NCI-H748 treated with DMSO at 0.1 percent for 48 hours (cell line): ENCODE data around the gene SFMBT2.
"Not testable (repeated sequence)": the region's sequence is repeated elsewhere in the genome, so short reads cannot be mapped to it uniquely, and the experiment has no call there.

Source experiments
- DNase-seq: peaks from one replicate; lab custom pipeline; 2025; lab: John Stamatoyannopoulos, UW

Gene SFMBT2

DNA sequence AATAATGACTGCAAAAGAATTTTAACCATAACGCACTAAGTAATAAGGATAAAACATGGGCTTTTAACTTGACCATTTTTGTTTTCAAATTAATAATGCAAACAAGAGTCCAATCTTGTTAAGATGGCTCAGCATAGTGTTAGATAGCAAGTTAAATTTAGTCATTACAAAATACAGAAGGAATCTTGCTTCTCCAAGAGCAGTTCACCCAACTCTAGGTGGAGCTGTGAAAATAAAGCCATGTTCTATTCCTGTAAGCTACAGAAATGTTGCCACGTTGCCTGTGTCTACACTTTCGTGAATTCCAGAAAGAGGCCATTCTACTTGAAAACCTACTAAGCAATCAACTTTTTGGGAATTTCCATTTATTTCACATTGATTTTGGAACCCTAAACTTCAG is 191.9 kb downstream of the SFMBT2 start:
- DNase-seq = no peak

- not testable (repeated sequence) for DNase-seq
Observed at GRCh38 chr10:7212696-7213095, 198.1 kb downstream of the SFMBT2 start.

DNA sequence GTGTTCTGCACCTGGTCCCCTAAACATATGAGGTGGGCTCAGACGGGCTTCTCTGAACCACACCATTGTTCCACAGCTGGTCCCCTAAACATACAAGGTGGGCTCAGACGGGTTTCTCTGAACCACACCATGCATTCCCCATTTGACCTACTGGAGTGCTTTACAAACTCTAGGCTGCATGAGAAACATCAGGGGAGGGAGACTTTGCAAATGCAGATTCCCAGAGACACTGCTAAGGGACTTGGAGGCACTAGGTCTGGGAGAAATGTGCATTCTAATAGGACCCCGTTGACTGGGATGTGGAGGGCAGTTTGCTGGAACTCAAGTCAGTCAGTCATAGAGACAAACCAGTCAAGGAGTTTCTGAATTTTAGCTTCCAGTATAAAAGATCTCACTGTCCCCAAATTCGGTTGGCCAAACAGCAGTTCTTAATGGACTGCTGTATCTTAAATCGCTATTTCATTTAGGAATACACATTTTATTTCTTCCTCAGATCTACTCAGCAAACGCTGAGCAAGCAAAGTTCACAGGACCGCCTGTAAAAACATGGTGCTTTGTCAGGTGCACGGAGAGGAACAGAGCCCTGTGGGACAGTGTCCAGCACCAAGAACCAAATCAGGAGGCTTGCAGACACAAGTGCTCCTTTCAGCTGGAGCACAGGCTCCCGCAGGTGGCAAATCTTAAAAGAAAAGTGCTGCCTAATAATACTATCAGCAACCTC is 198.8 kb downstream of the SFMBT2 start:
- DNase-seq = no peak

GRCh38 chr10:7210516-7210915 is 200.3 kb downstream of the SFMBT2 start:
- DNase-seq = no peak

- DNase-seq = no peak
Observed at GRCh38 chr10:7209458-7209857, 201.4 kb downstream of the SFMBT2 start.

DNA sequence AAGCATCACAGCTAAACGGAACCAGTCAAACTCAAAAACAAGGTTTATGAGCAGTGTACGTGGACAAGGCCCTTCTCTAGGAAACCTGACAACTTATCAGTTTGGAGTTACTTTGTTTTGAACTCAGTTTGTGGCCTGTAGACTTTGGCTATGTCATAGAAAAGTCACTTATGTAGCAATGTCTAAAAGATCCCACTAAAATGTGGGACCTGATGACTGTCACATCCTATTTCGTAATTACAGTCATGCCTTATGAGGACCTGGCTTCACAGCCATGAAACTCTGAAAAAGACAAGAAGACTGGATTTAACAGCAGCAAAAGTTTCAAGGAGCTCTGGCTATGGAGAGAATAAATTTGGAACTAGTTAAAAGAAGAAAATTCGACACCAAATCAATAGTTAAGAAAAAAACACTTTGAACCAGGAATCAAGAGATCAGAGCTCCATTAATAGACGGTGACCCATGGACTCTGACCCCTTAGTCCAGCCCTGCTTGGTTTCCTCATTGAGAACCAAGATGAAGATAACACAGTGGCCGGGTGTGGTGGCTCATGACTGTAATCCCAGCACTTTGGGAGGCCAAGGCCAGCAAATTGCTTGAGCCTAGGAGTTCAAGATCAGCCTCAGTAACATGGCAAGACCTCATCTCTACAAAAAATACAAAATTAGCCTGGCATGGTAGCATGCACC is 204.3 kb downstream of the SFMBT2 start:
- no peak for DNase-seq

- no peak for DNase-seq
Observed at GRCh38 chr10:7205656-7206055, 205.2 kb downstream of the SFMBT2 start.

DNA sequence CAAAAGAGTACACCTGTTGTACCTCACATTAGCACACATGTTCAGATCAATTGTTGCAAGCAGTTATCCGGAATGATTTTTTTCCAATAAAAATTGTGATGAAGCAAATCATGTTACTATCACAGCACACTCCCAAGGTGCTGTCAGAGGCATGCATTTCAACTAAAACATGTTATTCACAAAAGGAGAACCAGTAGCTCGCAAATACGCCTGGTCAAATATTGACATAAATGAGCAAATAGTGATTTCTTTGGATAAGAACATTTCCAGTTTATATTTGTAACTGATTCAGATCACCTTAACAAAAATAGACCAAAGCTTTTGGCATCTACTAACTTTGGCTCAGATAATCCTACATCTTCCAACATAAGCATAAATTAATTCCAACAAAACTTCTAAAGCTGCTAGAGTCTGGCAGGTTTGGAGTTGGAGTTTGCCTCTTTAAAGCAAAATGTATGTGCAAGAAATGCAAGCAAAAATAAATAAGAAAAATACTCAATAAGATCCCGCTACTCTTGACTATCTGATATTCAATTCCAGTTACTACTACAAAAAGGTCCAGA is 208.0 kb downstream of the SFMBT2 start:
- no peak for DNase-seq

DNA sequence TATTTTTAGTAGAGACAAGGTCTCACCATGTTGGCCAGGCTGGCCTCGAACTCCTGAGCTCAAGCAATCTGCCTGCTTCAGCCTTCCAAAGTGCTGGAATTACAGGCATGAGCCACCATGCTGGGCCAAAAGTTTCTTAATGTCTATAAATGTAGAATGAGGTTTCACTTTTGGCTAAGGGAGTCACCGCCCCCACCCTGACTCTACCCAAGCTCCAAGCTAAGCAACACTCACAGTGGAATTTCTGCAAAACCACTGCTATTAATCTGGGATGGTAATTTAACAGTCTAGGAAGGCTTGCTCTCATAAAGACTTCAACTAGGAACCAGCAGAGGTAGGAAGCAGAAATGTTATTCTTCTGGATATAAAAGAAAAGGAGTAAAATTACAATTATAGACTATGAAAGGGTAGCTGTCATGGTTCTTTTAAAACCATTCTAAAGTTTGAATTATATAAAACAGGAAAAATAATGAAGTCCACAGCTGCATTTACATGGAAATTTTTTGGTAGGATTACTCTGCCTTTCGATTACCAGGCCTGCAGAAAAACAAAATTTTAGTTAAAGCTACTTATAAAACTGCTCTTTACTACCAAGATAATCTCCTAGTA is 211.6 kb downstream of the SFMBT2 start:
- no peak for DNase-seq

GRCh38 chr10:7196284-7196683 is 214.6 kb downstream of the SFMBT2 start:
- no peak for DNase-seq

DNA sequence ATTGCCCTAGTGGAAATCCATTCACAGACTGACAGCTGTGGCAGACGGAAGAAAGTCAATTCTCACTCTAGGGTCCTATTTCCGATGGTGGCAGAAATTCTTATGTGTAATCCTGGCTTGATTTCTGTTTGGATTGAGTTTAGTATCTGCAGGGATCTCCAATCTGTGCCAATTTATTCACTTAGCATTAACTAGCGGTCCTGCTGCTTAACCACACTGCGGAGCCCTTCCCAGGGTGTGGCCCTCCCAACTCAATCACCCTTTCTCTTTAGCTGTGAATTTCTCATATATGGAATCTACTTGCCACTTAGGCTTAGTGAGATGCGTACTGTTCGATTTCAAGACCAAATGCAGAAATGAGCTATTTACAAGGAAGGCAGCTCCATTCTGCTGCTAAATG is 215.7 kb downstream of the SFMBT2 start:
- DNase-seq = no peak

GRCh38 chr10:7194571-7194970 is 216.3 kb downstream of the SFMBT2 start:
- no peak for DNase-seq

GRCh38 chr10:7193369-7193768 is 217.5 kb downstream of the SFMBT2 start:
- no peak for DNase-seq

GRCh38 chr10:7192831-7193361 is 217.9 kb downstream of the SFMBT2 start:
- DNase-seq = no peak

DNA sequence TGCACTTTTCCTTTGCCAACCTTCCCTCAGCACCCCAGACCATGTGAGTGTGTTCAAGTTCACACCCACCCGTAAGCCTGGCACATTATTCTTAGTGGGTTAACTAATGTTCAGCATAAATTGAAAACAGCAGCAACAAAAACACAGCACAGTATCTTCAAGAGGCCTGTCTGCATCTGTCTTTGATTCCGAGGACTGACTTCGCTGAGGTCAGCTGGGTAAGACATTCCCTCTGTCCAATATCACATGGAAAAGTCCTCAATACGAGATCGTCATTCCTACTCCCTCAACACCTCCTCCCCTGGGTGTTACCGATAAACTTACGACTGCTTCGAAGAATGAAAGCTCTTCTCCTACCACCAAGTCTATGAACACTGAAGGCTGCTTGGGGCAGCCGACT is 218.8 kb downstream of the SFMBT2 start:
- DNase-seq = no peak

DNA sequence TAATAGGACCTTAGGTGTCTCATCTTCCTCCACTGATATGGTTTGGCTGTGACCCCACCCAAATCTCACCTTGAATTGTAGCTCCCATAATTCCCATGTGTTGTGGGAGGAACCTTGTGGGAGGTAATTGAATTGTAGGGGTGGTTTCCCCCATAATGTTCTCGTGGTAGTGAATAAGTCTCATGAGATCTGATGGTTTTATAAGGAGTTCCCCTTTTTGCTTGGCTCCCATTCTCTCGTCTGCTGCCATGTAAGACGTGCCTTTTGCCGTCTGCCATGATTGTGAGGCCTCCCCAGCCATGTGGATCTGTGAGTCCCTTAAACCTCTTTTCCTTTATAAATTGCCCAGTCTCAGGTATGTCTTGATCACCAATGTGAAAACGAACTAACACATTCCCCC is 220.1 kb downstream of the SFMBT2 start:
- not testable (repeated sequence) for DNase-seq

GRCh38 chr10:7189909-7190308 is 220.9 kb downstream of the SFMBT2 start:
- no peak for DNase-seq

- DNase-seq = no peak
Observed at GRCh38 chr10:7188456-7189050, 222.3 kb downstream of the SFMBT2 start.

DNA sequence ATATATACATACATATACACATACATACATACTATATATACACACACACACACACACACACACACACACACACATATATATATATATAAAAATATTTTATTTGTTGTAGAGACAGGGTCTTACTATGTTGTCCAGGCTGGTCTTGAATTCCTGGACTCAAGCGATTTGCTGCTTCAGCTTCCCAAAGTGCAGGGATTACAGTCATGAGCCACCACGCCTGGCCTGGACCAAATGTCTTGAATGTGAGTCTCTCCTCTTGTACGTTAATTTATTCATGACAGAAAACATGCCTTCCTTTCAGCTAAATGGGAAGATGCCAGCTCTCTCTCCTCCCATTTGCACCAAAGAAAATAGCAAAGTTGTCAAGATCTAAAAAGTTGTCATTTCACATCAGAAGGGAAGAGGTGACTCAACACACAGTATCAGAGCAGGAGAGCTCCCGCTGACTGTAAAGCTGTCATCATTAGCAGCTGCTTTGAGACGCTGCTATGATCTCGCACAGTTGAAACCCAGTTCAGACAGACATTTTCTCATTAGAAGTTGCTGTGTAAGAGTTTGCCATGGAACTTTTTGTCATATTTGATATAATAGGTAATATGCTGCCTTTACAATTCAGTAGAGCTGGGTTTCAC is 224.3 kb downstream of the SFMBT2 start:
- DNase-seq = no peak

- no peak for DNase-seq
Observed at GRCh38 chr10:7185367-7185690, 225.5 kb downstream of the SFMBT2 start.

DNA sequence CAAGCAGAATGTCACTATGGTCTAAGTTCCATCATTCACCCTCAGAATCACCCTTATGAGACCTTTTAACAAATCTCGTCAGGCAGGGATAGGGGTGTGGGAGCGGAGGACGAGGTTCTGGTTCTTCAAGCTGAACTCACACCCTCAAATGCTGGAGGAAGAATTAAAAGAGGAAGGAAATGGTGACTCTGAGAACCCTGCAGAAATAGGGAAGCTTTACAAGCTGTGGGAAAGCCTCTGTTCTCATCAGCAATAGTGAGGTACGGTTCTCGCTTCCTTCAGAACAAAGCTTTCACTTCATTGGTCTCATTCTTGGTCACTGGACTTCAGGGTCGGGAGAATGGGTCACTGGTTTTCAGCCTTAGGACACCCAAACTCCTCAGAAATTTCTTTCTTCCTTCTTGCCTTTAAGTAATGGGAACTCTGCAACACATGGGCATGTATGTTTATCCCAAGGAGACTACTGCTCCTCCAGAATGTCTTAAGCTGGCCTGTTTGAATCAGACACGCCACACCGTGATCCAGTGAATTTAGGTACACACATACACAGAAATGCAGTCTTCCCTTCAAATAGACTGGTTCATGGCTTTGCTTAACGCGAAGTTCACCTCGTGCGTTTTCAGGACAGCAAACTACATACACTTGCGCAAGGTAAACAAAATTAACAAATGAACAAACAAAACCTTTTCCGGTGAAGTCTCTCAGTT is 226.0 kb downstream of the SFMBT2 start:
- DNase-seq = no peak
